CD4-positive, alpha-beta T cell treated with Interleukin-21 for 1 hour (primary cell): ENCODE measurements around the gene AMPH.
"Not testable (repeated sequence)": the region's sequence is repeated elsewhere in the genome, so short reads cannot be mapped to it uniquely, and the experiment has no call there.

Source experiments
- DNase-seq: peaks from one replicate; pipeline ENCODE4 v3.0.0-alpha.2; 2020

The AMPH gene

GRCh38 chr7:38625866-38626265 is 5.3 kb downstream of the AMPH start:
- DNase-seq, result no peak

DNA sequence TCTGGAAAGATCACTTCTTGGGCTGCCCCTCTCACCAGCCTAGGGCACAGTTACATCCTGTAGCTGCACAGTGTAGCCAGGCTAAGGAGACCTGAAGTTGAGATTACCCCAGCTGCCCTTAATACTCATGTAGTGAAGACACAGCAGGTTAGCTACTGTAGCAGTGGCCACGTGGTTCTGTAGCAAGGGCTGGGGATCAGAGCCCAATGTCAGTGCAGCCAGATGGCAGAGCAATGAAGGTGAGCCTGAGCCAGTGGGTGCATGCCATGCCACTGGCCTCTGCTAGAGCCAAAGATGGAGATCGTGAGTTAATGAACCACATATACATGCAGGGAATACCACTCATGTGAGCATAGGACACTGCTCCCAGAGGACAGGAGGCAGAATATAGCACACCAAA is 15.5 kb downstream of the AMPH start:
- DNase-seq, result no peak

DNA sequence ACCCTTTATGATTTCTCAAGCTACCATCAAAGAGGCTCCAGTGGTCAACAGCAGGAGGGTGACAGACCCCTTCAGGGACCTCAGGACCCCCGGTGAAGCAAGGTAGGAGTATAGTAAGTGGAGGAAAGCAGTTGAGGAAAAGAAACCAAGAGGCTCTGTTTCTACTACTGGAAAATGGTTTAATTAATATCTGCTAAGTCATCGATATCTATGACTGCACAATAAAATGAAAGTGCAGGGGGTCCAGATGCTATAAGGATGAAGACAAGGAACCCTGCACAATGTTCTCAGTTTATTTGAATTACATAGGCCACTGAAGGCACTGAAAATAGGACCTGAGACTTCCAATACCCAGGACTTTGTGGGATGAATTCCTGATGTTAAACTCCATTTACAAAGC is 23.7 kb downstream of the AMPH start:
- DNase-seq, result no peak

DNA sequence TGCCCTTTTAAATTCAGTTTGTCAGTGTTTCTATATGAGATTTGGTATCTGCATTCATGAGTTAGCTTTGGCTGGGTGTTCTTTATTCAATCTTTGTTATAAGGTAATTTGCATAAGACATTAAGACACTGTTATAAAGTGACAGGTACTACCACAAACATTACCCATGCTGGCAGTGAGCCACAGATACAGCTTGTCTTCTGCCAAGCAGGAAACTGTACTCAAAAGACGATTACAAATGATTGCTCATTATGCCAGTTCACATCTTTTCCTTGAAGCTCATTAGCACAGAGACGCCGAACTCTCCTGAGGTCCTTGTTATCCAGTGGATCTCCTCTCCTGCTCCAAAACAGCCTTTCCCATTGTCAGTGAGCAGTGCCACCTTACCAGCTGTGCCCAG is 30.4 kb downstream of the AMPH start:
- DNase-seq, result no peak

DNA sequence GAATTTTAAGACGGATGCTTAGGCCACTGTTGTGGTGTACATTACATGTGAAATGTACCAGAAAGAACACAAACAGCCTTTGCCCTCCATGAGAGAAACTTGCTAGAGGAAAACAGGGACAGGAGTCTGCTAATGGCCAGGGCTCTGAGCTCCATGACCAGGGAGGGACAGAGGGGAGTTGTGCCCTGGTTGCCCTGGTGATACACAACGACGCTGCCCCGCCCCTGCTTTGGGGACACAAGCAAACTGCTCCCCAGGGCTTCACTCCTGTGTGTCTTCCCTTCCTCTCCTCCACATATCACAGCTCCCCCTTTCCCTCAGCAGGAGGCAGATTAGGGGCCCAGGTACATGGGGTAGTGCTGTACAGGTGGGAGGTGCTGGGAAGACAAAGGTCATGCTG is 36.2 kb downstream of the AMPH start:
- no peak for DNase-seq

GRCh38 chr7:38592737-38593288 is 38.4 kb downstream of the AMPH start:
- no peak for DNase-seq

DNA sequence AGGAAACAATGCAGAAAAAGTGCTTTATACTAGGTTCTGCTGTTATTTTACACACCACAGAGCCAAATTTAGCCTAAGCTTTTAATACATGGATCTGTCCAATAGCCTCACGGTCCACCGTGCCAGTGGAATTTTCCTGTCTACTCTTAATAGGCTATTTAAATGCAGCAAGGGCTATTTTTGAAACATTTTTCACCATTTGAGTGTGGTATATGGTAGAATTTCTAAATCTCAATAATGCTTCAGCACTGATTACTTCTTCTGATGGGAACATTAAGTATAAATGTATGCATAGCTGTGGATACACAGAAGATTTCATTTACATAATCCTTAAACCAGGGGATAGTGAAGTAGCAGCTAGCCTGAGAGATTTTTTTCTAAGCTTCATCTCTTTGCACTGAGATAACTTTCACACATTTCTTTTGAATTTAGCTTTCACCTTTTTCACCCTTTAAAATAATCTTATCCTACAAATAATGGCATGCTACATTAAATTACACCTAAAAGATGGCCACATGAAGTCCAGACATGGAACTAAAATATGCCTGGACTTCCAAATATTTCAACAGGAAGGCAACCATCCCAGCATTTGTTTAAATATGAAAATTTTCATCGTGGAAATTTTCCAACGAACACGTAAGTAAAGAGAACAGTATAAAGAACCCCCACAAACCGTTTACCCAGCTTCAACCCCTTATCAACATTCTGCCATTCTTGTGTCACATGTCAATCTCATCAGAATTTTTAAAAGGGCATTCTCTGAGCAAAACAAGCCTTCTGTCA is 45.4 kb downstream of the AMPH start:
- no peak for DNase-seq

- DNase-seq, result no peak
Observed at GRCh38 chr7:38584443-38585210, 46.5 kb downstream of the AMPH start.

DNA sequence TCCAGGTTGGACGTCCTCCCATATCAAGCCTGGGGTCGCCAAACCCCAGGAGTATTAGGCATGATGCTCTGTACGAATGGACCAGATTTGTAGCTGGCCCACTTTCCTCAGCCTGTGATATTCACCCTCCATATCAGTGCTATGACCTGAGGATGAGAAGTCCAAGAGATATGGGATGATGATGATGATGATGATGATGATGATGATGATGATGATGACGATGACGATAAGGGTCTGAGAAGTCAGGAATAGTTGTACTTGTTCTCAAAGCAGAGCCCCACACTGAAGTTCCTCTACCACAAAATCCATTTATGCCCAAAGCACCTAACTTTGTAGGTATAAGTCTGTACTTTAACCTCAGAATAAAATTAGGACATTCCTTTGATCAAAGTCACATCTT is 50.7 kb downstream of the AMPH start:
- DNase-seq, result no peak

- no peak for DNase-seq
Observed at GRCh38 chr7:38574086-38574485, 57.1 kb downstream of the AMPH start.

- DNase-seq, result not testable (repeated sequence)
Observed at GRCh38 chr7:38571620-38572019, 59.6 kb downstream of the AMPH start.

GRCh38 chr7:38568497-38568896 is 62.7 kb downstream of the AMPH start:
- no peak for DNase-seq

DNA sequence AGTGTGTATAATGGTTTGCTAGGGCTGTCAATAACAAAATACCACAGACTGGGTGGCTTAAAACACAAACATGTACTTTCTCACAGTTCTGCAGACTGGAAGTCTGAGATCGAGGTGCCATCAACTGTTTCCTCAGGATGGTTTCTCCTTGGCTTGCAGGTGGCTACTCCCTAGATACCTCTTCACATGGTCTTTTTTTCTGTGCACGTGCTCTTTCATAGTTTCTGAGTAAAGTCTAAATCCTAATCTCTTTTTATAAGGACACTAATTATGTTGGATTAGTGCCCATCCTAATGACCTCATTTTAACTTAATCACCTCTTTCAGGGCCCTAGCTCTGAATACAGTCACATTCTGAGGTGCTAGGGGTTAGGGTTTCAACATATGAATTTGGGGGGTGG is 65.9 kb downstream of the AMPH start:
- DNase-seq, result no peak

- no peak for DNase-seq
Observed at GRCh38 chr7:38563741-38564140, 67.4 kb downstream of the AMPH start.

DNA sequence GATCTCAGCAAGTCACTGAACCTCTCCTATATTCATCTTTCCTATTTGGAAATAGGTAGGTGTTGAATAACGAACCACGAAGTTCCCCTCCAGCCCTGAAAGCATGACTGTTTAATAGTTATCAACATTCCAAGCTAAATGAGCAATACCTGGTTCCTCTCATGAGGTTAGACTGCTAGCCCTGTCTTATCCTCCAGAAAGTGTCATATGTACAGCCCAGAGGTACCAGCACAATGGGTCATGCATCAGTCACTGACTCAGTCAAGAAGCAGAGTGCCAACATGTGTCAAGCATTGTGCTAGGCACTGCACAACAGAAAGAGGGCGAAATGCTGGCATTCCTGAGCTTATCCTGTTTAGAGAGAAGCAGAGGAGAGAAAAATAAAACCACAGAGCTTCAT is 70.0 kb downstream of the AMPH start:
- DNase-seq, result no peak

GRCh38 chr7:38558761-38559345 is 72.3 kb downstream of the AMPH start:
- no peak for DNase-seq

DNA sequence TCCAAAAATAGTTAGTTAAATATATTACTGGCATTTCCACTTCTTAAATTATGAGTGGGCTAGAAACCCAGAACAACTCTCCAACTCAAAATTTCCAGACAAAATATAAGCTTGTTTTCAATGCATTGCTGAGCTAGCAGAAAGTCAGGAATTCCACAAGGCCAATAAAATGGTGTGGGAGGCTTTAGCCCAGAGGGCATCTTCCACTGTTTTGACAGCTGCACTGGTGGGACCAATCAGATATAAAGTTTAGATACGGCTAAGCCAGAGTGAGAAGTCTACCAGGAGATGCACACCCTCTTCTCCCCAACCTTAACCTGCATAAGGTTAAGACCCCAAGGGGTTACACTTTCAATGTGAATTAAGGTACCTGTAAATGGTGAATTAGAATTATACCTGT is 76.6 kb downstream of the AMPH start:
- no peak for DNase-seq

GRCh38 chr7:38550836-38551235 is 80.3 kb downstream of the AMPH start:
- no peak for DNase-seq

DNA sequence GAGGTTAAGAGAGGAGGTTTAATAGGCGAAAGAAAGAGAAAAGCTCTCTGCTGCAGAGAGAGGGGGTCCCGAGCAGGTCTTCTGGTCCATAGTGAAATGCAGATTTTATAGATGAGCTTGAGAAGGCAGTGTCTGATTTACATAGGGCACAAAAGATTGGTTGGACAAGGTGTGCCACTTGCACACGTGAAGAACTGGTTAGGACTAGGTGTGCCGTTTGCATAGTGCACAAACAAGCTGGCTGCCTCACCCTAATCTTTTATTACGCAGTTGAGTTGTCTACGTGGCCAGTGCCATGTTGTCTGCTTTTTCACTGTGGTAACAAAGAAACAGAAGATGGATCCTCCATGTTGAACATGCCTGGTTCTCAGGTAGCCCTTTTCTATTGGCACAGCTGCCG is 82.6 kb downstream of the AMPH start:
- no peak for DNase-seq

GRCh38 chr7:38546763-38547162 is 84.4 kb downstream of the AMPH start:
- no peak for DNase-seq

DNA sequence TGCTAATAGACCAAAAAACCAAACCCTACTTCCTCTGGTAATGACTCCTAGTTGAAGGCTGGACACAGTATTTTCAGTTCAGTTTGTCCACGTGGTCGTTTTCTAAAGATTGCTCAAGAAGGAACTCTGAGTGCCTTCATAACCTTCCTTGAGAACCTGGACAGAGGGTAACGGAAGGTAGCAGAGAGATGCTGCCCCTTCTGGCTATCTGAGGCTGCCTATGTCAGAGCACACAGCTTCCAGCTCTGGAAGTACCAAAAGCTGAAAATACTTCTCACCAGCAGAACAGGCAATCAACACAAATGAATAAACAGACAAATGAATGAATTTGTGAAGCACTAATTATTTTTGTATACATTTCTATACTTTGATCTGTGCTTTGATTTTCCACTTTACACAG is 85.2 kb downstream of the AMPH start:
- DNase-seq, result no peak

GRCh38 chr7:38542156-38542555 is 89.0 kb downstream of the AMPH start:
- no peak for DNase-seq

- DNase-seq, result no peak
Observed at GRCh38 chr7:38541440-38541839, 89.7 kb downstream of the AMPH start.
